Measurements from ENCODE around the gene DSCAM. TPM values are rescaled to one million over a fixed set of nuclear protein-coding genes. Genes with fewer than 3 reads are reported as not detected.

Gene DSCAM
- total and polyA plus RNA-seq, 2 donors (not counting 1 experiment from before 2014, with no cell fraction given), result not detected

DNA sequence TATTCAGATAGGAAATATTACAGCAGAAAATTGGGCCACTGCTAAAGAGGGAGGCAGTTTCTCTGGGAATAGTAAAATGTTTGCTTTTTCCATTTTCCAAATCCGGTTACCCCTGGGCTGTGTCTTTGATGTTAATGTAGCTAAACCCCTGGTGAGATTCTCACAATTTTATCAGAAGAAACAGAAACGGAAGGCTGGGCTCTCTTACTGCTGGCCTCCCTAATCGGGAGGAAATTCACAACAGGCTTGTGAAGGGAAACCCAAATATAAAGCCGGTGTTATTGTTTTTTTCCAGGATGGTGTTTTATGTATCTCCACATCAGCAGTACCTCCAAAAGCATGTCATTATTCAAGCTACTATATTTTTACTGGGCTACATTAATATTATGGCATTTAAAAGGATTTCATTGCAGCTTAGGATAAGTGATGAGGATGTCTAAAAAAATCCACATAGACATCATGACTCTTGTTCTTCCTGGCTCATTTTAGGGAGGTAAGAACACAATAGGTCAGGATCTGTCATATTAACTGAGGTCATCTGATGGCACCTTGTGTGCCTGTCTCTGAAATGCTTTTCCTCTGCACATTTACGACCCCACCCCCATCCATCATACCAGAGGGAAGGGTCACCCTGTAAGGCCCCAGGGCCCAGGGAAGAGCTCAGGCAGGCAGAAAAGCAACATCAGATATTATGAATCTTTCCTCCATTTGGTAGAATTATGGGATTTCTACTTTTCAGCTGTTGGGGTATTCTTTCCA, 158.7 kb downstream of the DSCAM start:
- Histone ChIP-seq H3K4me2 (replicated peaks; ENCODE audit: low read depth, low read length, poor library complexity, severe bottlenecking) (no peak overlapping the region), H3K9me3 (ENCODE audit: control extremely low read depth in 1 of 3, control insufficient read depth in 2 of 3, insufficient read depth in 1 of 3, low read length in 2 of 3) (peaks cover 0 to 6% (median 0%) of the 10 kb centered on the region in 3 donors), H4K20me1 (ENCODE audit: control insufficient read depth, insufficient read depth, low read length, poor library complexity, severe bottlenecking) (no peaks in the 10 kb centered on the region), H3K4me3 (ENCODE audit: control extremely low read depth in 1 of 5, extremely low read depth in 1 of 5, insufficient read depth in 1 of 5, low read depth in 2 of 5, low read length in 4 of 5) (no peak overlapping the region), H3K36me3 (replicated peaks in 1 of 2; ENCODE audit: control extremely low read depth in 1 of 2, control insufficient read depth in 1 of 2, extremely low read depth in 1 of 2, insufficient read depth in 2 of 2, low read length in 1 of 2) (no peaks in the 10 kb centered on the region), H2AFZ (ENCODE audit: insufficient read depth, low read depth, low read length, poor library complexity, severe bottlenecking) (no peak overlapping the region), H3K79me2 (ENCODE audit: control insufficient read depth, insufficient read depth, low read length) (no peaks in the 10 kb centered on the region), H3K27me3 (replicated peaks in 1 of 4; ENCODE audit: control extremely low read depth in 1 of 4, control insufficient read depth in 3 of 4, insufficient read depth in 4 of 4, low read length in 3 of 4) (no peaks in the 10 kb centered on the region), H3K4me1 (ENCODE audit: control insufficient read depth in 2 of 2, insufficient read depth in 2 of 2, low read length in 2 of 2) (no peaks in the 10 kb centered on the region), H3K27ac (ENCODE audit: low read length in 2 of 2) (no peak overlapping the region), H3K9ac (ENCODE audit: low read length) (no peak overlapping the region)
- no peak overlapping the region for H3K27ac Mint-ChIP-seq
- H3K4me3 Mint-ChIP-seq, result no peak overlapping the region
- intact Hi-C loops (cut with micrococcal nuclease), result no loop called here
- TF ChIP-seq CTCF (IDR thresholded peaks at IDR 0.05) (no peak), EZH2 (IDR thresholded peaks at IDR 0.05; ENCODE audit: borderline replicate concordance, insufficient read depth, low read depth, low read length, poor library complexity, severe bottlenecking) (no peak)
- H3K9me3 Mint-ChIP-seq (ENCODE audit: insufficient read depth), result peaks cover 2% of the 10 kb centered on the region
- H3K4me1 Mint-ChIP-seq, result no peaks in the 10 kb centered on the region
- ChIA-PET POLR2A (no interaction called here), CTCF (no interaction called here)
- WGBS (ENCODE audit: insufficient coverage), result 57% methylated on average over 1 of the region's 5 CpGs
- DNase-seq (no peak), ATAC-seq (ENCODE audit: low read depth) (no peak)
- H3K27me3 Mint-ChIP-seq, result no peaks in the 10 kb centered on the region

DNA sequence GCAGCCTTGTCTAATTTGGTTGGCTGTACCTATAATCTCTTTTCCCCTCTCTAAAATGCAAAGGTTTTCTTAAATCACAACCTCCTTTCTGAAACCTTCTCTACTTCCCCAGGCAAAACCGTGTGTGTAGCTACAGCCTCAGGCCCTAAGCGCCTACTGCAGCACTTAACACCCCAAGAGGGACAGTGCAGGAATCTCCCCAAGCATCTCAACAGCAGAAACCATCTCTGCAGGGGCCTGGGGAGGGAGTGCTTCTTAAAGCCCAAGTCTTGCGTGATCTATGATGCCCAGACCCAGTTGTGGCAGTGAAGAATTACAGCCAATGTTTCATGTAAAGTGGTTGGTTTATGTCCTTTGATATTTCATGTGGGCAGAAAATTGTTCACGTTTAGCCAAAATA, 159.3 kb downstream of the DSCAM start:
- no peaks in the 10 kb centered on the region for H3K27me3 ChIP-seq (replicated peaks in 1 of 4; ENCODE audit: control extremely low read depth in 1 of 4, control insufficient read depth in 3 of 4, insufficient read depth in 4 of 4, low read length in 3 of 4)
- H3K4me2 ChIP-seq (replicated peaks; ENCODE audit: low read depth, low read length, poor library complexity, severe bottlenecking), result no peak overlapping the region
- no peak overlapping the region for H3K27ac Mint-ChIP-seq
- H4K20me1 ChIP-seq (ENCODE audit: control insufficient read depth, insufficient read depth, low read length, poor library complexity, severe bottlenecking), result no peaks in the 10 kb centered on the region
- ChIA-PET POLR2A (no interaction called here), CTCF (no interaction called here)
- intact Hi-C loops (cut with micrococcal nuclease), result no loop called here
- no peak overlapping the region for H3K27ac ChIP-seq (ENCODE audit: low read length in 2 of 2)
- H3K9ac ChIP-seq (ENCODE audit: low read length), result no peak overlapping the region
- no peak for ATAC-seq (ENCODE audit: low read depth)
- H2AFZ ChIP-seq (ENCODE audit: insufficient read depth, low read depth, low read length, poor library complexity, severe bottlenecking), result no peak overlapping the region
- peaks cover 2% of the 10 kb centered on the region for H3K9me3 Mint-ChIP-seq (ENCODE audit: insufficient read depth)
- no peaks in the 10 kb centered on the region for H3K36me3 ChIP-seq (replicated peaks in 1 of 2; ENCODE audit: control extremely low read depth in 1 of 2, control insufficient read depth in 1 of 2, extremely low read depth in 1 of 2, insufficient read depth in 2 of 2, low read length in 1 of 2)
- no peak for TF ChIP-seq CTCF (IDR thresholded peaks at IDR 0.05)
- no peak for TF ChIP-seq EZH2 (IDR thresholded peaks at IDR 0.05; ENCODE audit: borderline replicate concordance, insufficient read depth, low read depth, low read length, poor library complexity, severe bottlenecking)
- no peaks in the 10 kb centered on the region for H3K4me1 ChIP-seq (ENCODE audit: control insufficient read depth in 2 of 2, insufficient read depth in 2 of 2, low read length in 2 of 2)
- H3K4me3 Mint-ChIP-seq, result no peak overlapping the region
- no peak overlapping the region for H3K4me3 ChIP-seq (ENCODE audit: control extremely low read depth in 1 of 5, extremely low read depth in 1 of 5, insufficient read depth in 1 of 5, low read depth in 2 of 5, low read length in 4 of 5)
- WGBS (ENCODE audit: insufficient coverage), result 83% methylated on average over 3 of the region's 4 CpGs
- H3K4me1 Mint-ChIP-seq, result no peaks in the 10 kb centered on the region
- no peak for DNase-seq
- H3K9me3 ChIP-seq (ENCODE audit: control extremely low read depth in 1 of 3, control insufficient read depth in 2 of 3, insufficient read depth in 1 of 3, low read length in 2 of 3), result peaks cover 0 to 9% (median 0%) of the 10 kb centered on the region in 3 donors
- H3K27me3 Mint-ChIP-seq, result no peaks in the 10 kb centered on the region
- H3K79me2 ChIP-seq (ENCODE audit: control insufficient read depth, insufficient read depth, low read length), result no peaks in the 10 kb centered on the region
